Embryonic facial prominence (tissue), 1 donor: ENCODE measurements around the gene LMTK3.

Experiments used
- DNase-seq: peaks from one replicate; pipeline ENCODE4 v3.0.0-alpha.2; 2016; ENCODE audit errors: extremely low spot score

Gene LMTK3

DNA sequence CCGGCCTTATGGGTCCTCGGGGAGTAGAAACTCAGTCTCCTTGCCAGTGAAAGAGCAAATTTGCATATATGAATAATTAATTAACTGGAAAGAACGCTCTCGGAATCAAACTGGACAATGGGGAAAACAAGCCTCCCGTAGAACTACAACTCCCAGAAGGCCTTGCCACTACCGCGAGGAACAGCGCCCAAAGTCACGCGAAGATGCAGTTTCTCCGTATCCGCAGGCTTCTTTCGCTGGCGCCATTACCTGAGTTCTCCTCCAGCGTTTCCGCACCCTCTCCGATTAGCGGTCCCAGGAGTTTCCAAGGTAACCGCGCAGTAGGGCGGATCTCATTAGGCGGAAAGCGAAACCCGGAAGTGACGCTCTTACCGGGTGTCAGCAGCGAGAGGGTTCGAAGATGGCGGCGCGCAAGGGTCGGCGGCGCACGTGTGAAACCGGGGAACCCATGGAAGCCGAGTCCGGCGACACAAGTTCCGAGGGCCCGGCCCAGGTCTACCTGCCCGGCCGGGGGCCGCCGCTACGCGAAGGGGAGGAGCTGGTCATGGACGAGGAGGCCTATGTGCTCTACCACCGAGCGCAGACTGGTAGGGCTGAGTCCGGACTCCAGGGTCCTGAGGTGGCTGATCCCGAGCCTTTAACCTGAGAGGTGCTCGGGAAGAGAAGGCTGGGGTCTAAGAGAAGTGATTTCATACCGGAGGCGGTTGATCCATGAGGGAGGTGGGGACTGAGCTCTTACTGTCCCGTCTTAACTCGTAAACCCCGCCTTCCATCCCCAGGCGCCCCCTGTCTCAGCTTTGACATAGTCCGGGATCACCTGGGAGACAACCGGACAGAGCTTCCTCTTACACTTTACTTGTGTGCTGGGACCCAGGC, 65.8 kb downstream of the LMTK3 start, which contains the start of gene GRWD1:
TSS of gene GRWD1 (plus strand) at position 378 of the 876 bp plus-strand sequence. CDS start at position 401, 23 bp downstream.
- peak; percentile 90 for DNase-seq

- no peak for DNase-seq
Observed at GRCh38 chr19:48445256-48445605, 66.4 kb downstream of the LMTK3 start.

DNA sequence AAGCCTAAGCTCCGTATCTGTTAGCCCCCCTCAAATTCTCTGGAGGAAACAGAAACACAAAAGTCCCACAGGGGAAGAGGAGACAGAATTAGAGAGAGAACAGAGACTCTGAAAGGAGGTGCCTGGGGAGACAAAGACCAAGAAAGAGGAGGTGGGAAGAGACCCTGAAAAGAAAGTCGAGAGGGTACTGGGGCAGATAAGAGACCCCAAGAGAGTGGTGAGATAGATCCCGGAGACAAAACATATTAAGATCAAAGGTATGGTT, 66.8 kb downstream of the LMTK3 start:
- DNase-seq: no peak

DNA sequence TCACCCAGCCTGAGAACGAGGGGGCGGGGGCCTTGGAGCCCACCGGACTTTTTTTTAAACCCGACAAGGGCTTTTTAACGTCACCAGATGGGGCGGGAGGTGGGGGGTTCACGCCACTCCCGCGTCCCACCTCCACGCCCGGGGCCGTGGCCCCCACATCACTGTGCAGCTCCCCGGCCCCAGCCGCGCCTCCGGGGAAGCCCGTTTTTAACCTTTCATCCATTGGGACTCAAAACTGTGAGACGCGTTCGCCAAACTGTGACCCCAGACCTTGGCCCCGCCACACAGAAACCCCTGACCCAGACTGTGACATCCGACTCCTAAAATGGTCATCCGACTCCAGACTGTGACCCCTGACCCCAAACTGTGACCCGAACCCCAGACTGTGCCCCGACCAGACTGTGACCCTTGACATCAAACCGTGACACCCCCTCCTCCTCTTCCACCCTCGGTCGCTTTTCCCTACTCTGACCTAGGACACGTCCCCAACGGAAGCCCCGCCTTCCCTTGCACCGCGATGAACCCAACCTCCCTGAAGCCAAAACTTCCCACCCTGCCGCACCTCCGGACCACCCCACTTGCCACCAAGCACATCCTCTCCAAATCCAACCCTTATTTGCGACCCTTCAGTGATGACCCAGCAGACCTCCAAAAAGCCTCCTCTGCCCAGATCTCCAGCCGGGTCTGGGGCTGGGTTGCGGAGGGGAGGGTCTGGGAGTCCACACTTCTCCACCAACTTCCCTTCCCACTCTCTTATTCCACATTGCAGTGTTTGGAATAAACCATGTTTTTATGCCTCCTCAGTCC, 67.3 kb downstream of the LMTK3 start:
- DNase-seq: no peak

GRCh38 chr19:48443731-48444128, 67.9 kb downstream of the LMTK3 start:
- no peak for DNase-seq

DNA sequence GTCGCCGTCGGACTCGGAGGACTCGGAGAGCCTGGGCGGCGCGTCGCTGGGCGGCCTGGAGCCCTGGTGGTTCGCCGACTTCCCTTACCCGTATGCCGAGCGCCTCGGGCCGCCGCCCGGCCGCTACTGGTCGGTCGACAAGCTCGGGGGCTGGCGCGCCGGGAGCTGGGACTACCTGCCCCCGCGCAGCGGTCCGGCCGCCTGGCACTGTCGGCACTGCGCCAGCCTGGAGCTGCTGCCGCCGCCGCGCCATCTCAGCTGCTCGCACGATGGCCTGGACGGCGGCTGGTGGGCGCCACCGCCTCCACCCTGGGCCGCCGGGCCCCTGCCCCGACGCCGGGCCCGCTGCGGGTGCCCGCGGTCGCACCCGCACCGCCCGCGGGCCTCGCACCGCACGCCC, 68.4 kb downstream of the LMTK3 start:
- no peak for DNase-seq

- no peak for DNase-seq
Observed at GRCh38 chr19:48442116-48443035, 69.3 kb downstream of the LMTK3 start.

- DNase-seq: no peak
Observed at GRCh38 chr19:48441360-48442050, 70.1 kb downstream of the LMTK3 start.

GRCh38 chr19:48436586-48436985, 75.0 kb downstream of the LMTK3 start:
- DNase-seq: no peak
